ENCODE results near the gene ZNF93. TPM values are rescaled to one million over a fixed set of nuclear protein-coding genes. Genes with fewer than 3 reads are reported as not detected.
"Not testable (repeated sequence)": the region's sequence is repeated elsewhere in the genome, so short reads cannot be mapped to it uniquely, and the experiment has no call there.

ZNF93 gene
- total RNA-seq, 4 donors from 2014 or later = 3.4 to 4.7 (median 4.0) TPM

DNA sequence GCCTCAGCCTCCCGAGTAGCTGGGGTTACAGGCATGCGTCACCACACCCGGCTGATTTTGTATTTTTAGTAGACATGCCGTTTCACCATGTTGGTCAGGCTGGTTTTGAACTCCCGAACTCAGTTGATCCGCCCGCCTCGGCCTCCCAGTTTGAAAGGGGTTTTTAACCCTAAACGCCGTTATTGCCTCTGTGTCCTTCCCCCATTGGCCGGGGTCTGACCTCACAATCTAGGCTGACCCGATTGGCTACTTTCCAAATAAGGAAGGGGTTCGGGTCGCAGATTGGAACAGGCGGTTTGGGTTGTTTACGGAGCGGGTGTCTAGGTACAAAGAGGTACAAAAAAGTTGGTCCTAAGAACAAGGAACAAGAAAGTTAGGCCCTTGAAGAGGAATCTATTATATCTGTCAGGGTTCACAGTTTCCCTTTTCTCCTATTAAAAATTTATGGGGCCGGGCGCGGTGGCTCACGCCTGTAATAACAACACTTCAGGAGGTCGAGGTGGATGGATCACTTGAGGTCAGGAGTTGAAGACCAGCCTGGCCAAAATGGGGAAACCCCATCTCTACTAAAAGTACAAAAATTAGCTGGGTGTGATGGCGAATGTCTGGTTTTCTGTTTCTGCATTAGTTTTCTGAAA, 34.0 kb upstream of the ZNF93 start:
- intact Hi-C loops (cut with DNase I; ENCODE audit: low total_unique reads) = no loop called here
- 3 to 7% methylated on average over 23 of the region's 23 CpGs for WGBS, 2 donors
- DNase-seq (ENCODE audit: low spot score in 2 of 2) = peak; percentile 14 to 86
- H3K4me3 ChIP-seq (ENCODE audit: low read depth, poor library complexity, severe bottlenecking) = peak overlapping the region; percentile 57
- no peak for TF ChIP-seq POLR2A (IDR thresholded peaks at IDR 0.05)
- TF ChIP-seq, protein P1, sequence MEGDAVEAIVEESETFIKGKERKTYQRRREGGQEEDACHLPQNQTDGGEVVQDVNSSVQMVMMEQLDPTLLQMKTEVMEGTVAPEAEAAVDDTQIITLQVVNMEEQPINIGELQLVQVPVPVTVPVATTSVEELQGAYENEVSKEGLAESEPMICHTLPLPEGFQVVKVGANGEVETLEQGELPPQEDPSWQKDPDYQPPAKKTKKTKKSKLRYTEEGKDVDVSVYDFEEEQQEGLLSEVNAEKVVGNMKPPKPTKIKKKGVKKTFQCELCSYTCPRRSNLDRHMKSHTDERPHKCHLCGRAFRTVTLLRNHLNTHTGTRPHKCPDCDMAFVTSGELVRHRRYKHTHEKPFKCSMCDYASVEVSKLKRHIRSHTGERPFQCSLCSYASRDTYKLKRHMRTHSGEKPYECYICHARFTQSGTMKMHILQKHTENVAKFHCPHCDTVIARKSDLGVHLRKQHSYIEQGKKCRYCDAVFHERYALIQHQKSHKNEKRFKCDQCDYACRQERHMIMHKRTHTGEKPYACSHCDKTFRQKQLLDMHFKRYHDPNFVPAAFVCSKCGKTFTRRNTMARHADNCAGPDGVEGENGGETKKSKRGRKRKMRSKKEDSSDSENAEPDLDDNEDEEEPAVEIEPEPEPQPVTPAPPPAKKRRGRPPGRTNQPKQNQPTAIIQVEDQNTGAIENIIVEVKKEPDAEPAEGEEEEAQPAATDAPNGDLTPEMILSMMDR (IDR thresholded peaks at IDR 0.05) = no peak

DNA sequence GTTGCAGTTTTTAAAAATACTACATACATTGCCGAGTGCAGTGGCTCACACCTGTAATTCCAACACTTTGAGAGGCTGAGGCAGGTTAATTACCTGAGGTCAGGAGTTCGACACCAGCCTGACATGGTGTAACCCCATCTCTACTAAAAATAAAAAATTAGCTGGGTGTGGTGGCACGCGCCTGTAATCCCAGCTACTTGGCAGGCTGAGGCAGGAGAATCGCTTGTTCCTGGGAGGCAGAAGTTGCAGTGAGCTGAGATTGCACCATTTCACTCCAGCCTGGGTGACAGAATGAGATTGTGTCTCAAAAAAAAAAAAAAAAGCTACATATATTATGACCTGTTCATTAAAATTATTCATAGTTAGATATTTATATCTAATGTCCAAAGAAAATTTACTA, 30.7 kb upstream of the ZNF93 start:
- H3K4me3 ChIP-seq (ENCODE audit: low read depth, poor library complexity, severe bottlenecking); intact Hi-C loops (cut with DNase I; ENCODE audit: low total_unique reads); DNase-seq (ENCODE audit: low spot score in 2 of 2): not testable (repeated sequence)
- WGBS, 2 donors = 70 to 76% methylated on average over 5 of the region's 5 CpGs

DNA sequence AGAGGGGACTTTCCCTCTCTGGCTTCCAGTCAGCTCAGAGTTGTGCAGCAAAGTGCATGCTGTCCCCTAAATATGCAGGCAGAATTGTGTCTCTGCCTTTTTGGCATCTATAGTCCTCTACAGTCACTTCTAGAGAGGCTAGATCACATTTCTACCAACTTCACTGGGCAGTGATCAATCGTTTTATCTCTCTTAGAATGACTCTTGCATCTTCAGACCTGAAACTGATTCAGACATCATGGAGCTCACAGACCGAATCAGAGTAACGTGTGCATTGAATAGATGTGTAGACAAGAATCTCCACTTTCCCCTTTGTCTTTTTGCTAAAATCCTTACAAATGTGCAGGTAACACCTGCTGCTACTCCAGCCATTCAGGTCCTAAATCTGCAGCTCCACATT, 28.8 kb upstream of the ZNF93 start:
- DNase-seq (ENCODE audit: low spot score in 2 of 2) = no peak
- intact Hi-C loops (cut with DNase I; ENCODE audit: low total_unique reads) = no loop called here
- TF ChIP-seq, protein P1 (IDR thresholded peaks at IDR 0.05) = no peak
- no peak for TF ChIP-seq POLR2A (IDR thresholded peaks at IDR 0.05)
- H3K4me3 ChIP-seq (ENCODE audit: low read depth, poor library complexity, severe bottlenecking) = no peak overlapping the region
- 91 to 96% methylated on average over 3 of the region's 3 CpGs for whole genome bisulfite sequencing, 2 donors

DNA sequence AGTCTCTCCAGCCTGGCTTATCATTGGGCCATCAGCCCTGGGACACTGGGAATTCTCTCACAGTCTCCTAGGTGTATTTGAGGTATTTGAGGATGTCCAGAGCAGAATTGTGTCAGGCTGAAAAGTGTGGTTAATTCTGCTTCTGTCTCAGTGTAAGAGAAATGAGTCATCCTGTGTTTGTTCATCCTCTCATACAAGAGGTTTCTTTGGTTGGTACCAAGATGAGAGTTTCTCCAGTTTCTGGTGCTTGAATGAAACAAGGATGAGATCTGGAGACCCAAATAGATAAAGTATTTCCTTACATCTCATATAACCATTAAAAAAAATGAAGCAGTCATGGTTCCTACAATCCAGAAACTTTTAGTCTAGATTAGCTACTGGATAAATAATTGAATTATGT, 27.4 kb upstream of the ZNF93 start:
- DNase-seq (ENCODE audit: low spot score in 2 of 2) = no peak
- no peak overlapping the region for H3K4me3 ChIP-seq (ENCODE audit: low read depth, poor library complexity, severe bottlenecking)
- TF ChIP-seq, protein P1 (IDR thresholded peaks at IDR 0.05) = no peak
- no peak for TF ChIP-seq POLR2A (IDR thresholded peaks at IDR 0.05)
- intact Hi-C loops (cut with DNase I; ENCODE audit: low total_unique reads) = no loop called here

DNA sequence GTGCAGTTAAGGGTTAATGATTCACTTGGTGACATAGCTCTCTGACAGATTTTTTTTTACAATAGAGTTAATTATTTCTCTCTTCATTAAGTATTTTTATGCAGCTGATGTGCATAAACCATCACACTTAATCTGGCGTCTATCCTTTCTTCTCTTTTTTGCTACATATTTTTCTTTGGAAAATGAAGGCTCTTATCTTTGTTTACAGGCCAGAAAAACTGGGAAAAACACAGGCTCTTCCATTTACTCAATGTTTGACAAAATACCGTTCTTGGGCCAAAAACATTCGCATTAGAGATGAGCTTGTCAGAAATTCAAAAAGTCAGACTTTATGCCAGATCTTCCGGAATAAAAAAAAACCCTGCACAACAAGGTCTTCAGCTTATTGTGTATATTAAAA, 23.0 kb upstream of the ZNF93 start:
- WGBS, 2 donors = 65 to 85% methylated on average over 4 of the region's 4 CpGs
- no peak overlapping the region for H3K4me3 ChIP-seq (ENCODE audit: low read depth, poor library complexity, severe bottlenecking)
- no peak for DNase-seq (ENCODE audit: low spot score in 2 of 2)
- intact Hi-C loops (cut with DNase I; ENCODE audit: low total_unique reads) = no loop called here
- TF ChIP-seq POLR2A (IDR thresholded peaks at IDR 0.05) = no peak
- TF ChIP-seq, protein P1 (IDR thresholded peaks at IDR 0.05) = no peak

DNA sequence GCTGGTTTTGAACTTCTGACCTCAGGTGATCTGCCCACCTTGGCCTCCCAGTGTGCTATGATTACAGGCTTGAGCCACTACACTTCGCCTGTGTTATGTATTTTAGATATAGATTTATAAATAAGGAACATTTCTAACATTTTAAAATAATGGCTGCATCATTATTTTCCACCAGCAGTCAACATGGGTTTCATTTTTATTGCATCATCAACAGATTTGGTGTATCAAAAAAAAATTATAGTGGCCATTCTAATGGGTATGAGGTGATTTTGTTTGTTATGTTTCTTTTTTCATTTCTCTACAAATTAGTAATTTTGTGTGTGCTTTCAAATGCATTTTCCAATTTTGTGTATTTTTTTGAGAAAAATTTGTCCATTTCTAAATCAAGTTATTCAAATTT, 16.2 kb upstream of the ZNF93 start:
- intact Hi-C loops (cut with DNase I; ENCODE audit: low total_unique reads) = no loop called here
- H3K4me3 ChIP-seq (ENCODE audit: low read depth, poor library complexity, severe bottlenecking) = no peak overlapping the region
- 94 to 100% methylated on average over 1 of the region's 1 CpG for WGBS, 2 donors
- TF ChIP-seq, protein P1 (IDR thresholded peaks at IDR 0.05) = no peak
- TF ChIP-seq POLR2A (IDR thresholded peaks at IDR 0.05) = no peak
- no peak for DNase-seq (ENCODE audit: low spot score in 2 of 2)

DNA sequence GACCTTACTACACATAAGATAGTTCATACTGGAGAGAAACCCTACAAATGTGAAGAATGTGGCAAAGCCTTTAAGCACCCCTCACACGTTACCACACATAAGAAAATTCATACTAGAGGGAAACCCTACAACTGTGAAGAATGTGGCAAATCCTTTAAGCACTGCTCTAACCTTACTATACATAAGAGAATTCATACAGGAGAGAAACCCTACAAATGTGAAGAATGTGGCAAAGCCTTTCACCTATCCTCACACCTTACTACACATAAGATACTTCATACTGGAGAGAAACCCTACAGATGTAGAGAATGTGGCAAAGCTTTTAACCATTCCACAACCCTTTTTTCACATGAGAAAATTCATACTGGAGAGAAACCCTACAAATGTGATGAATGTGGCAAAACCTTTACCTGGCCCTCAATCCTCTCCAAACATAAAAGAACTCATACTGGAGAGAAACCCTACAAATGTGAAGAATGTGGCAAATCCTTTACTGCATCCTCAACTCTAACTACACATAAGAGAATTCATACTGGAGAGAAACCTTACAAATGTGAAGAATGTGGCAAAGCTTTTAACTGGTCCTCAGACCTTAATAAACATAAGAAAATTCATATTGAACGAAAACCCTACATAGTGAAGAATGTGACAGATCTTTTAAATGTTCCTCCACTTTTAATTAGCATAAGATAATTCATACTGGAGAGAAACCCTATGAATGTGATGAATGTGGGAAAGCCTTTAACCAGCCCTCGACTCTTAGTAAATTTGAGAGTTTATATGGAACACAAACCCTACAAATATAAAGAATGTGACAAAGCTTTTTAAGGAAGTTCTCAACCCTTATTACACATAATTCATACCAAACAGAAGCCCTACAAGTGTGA, 8.4 kb upstream of the ZNF93 start:
- intact Hi-C loops (cut with DNase I; ENCODE audit: low total_unique reads); DNase-seq (ENCODE audit: low spot score in 2 of 2); H3K4me3 ChIP-seq (ENCODE audit: low read depth, poor library complexity, severe bottlenecking): not testable (repeated sequence)
- WGBS, 2 donors = 97 to 98% methylated on average over 3 of the region's 3 CpGs

Data from lower leg skin (tissue), 4 donors.